Measurements from ENCODE around the gene TRIM15. TPM values are rescaled to one million over a fixed set of nuclear protein-coding genes. Genes with fewer than 3 reads are reported as not detected.
"Not testable (repeated sequence)": the region's sequence is repeated elsewhere in the genome, so short reads cannot be mapped to it uniquely, and the experiment has no call there.

The TRIM15 gene
- not detected for polyA plus RNA-seq (2013, experiment 1 of 2; ENCODE audit: insufficient read length)
- not detected for polyA plus RNA-seq (2013, experiment 2 of 2; ENCODE audit: insufficient read length)

DNA sequence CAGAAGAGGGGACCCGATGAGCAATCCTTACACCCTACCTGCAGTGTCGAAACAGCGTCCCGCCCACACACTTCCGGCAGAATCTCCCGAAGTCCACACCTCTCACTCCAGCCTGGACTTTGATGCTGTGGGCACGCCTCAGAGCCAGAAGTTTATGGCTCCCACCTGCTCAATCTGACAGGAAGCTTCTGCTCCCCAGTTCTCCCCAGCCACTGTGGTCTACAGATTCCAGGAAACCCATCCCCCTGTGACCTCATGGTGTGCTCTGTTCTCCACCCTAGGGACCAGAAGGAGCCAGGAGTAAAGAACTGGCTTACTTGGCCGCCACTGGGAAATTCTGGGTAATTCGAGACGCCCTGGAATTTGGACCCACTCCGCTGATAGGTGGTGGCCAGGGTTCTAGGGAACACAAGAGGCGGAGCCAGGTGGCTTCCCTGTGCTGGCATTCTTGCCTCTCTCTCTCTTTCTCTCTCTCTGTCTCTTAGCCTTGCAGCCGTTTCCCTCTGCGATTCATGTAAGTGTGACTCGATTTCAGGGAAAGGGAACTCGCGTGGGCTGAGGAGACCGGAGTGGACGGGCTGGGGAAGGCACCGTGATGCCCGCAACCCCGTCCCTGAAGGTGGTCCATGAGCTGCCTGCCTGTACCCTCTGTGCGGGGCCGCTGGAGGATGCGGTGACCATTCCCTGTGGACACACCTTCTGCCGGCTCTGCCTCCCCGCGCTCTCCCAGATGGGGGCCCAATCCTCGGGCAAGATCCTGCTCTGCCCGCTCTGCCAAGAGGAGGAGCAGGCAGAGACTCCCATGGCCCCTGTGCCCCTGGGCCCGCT, at the start of gene TRIM15:
Gene TRIM15 (plus strand): TSS at position 457 of the 828 bp plus-strand sequence. CDS start 139 bp downstream, at position 596.
- no peak for DNase-seq

GRCh38 chr6:30113841-30114240, 49.5 kb upstream of the TRIM15 start:
- DNase-seq, result no peak

- no peak for DNase-seq
Measured at GRCh38 chr6:30116724-30117123, 46.6 kb upstream of the TRIM15 start.

- not testable (repeated sequence) for DNase-seq
Measured at GRCh38 chr6:30118691-30119090, 44.7 kb upstream of the TRIM15 start.

- no peak for DNase-seq
Measured at GRCh38 chr6:30121446-30122366, 41.6 kb upstream of the TRIM15 start.

GRCh38 chr6:30122515-30122914, 40.8 kb upstream of the TRIM15 start:
- DNase-seq, result no peak

- DNase-seq, result no peak
Measured at GRCh38 chr6:30127238-30128093, 35.9 kb upstream of the TRIM15 start.

- no peak for DNase-seq
Measured at GRCh38 chr6:30129265-30130178, 33.8 kb upstream of the TRIM15 start.

GRCh38 chr6:30130179-30130679, 33.1 kb upstream of the TRIM15 start:
- no peak for DNase-seq

GRCh38 chr6:30130887-30131862, 32.2 kb upstream of the TRIM15 start:
- DNase-seq, result peak; percentile 85

GRCh38 chr6:30131947-30132497, 31.3 kb upstream of the TRIM15 start:
- DNase-seq, result no peak

GRCh38 chr6:30135147-30135546, 28.2 kb upstream of the TRIM15 start:
- no peak for DNase-seq

DNA sequence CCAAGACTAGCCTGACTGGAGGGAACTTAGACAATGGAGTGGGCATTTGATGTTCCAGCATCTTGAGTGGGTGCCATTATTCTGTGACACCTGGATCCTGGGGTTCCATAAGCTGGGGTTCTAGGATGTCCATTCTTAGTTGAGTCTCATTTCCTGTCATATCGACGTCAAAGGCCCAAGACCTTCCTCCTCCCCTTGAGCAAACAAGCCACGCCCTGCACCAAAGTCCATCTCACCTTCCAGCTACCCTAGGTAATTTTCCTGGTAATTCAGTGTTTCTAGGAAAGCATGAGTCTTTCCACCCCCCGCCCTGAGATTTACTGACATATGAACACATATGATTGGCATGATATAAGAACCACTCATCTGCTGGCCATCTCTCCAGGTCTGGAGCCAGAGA, 27.6 kb upstream of the TRIM15 start, which contains the start of gene TRIM40:
Gene TRIM40 (plus strand): TSS at position 384 of the 400 bp plus-strand sequence. CDS start 897 bp downstream, outside the sequence.
- no peak for DNase-seq

DNA sequence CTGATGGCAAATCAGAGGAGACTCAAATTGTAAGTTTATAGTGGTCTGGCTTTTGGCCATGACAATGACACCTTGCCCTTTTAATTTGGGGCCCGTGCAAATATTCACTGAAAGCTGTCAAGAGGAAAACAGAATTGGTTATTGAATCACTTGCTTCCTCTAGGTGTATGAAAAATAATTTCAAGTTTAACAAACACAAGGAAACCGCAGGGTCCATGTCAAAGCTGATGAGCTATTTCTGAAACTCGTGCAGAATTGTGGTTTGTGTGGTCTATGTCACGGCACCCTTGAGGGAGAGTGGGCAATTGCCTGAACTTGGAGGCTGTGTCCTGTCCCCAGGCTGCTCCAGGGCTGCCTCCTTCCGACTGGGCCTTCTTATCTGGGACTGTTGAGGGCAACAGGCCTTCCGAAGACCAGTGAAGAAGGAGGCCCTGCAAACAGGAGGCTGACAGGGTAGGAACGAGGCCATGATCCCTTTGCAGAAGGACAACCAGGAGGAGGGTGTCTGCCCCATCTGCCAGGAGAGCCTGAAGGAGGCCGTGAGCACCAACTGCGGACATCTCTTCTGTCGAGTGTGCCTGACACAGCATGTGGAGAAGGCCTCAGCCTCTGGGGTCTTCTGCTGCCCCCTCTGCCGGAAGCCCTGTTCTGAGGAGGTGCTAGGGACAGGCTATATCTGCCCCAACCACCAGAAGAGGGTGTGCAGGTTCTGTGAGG, 26.6 kb upstream of the TRIM15 start:
- no peak for DNase-seq

DNA sequence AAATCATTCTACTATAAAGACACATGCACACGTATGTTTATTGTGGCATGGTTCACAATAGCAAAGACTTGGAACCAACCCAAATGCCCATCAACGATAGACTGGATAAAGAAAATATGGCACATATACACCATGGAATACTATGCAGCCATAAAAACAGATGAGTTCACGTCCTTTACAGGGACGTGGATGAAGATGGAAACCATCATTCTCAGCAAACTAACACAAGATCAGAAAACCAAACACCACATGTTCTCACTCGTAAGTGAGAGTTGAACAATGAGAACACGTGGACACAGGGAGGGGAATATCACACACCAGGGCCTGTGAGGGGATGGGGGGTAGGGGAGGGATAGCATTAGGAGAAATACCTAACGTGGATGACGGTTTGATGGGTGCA, 23.1 kb upstream of the TRIM15 start:
- DNase-seq, result not testable (repeated sequence)

- no peak for DNase-seq
Measured at GRCh38 chr6:30142665-30143064, 20.7 kb upstream of the TRIM15 start.

GRCh38 chr6:30143780-30144179, 19.6 kb upstream of the TRIM15 start:
- no peak for DNase-seq

DNA sequence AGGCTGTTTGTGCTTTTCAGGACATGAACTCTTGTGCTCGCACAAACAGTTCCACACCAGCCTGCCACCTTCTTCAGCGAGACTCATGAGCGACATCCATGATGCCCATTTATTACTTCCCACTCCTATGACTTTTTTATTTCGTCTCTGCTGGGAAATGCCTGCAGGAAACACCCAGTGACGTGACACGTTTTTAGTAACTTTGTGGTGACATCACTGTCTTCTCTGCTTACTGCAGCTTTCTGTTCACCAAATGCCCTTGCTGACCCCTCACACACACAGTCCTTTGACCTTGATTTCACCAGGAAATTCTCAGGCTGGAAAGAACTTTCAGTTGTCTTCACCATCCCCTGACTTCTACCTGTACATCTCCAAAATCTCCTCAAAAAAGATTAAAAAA, 18.5 kb upstream of the TRIM15 start:
- no peak for DNase-seq
